ENCODE measurements around the gene ITPR2.

Gene ITPR2

DNA sequence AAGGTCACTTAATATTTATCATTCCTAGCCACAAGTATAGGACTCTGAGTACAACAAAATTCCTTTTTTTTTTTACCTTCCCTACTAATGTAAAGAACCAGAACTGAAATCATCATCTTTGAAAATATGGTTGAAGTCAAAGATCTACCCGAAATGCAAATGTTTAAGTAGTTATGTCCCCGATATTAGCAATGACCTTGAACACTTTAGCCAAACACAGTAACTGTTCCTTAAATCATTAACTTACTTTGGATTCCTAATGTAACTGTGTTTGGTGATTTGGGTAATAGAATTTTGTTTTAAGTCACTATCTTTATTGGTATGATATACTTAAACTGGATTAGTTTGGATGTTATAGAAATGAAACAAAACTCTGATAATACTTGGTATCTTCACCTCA lies 14.4 kb downstream of the ITPR2 start:
- DNase-seq, result no peak

DNA sequence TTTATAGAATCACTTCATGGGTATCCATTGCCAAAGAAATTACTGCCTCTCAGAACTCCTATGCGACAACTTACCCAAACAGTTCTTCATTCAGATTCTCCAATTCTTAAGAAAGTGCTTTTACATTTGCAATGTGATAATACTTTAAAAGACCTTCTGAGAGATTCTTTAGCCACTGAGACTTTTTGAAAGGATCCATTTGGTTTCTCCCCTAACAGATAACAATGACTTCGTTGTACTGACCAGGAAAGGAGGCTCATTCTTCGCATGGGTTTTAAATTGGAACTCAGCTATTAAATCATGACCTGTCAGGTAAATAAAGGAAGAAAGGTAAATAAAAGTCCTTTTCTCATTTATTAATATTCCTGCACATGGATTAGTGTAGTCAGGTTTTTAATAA lies 14.8 kb downstream of the ITPR2 start:
- DNase-seq, result no peak

DNA sequence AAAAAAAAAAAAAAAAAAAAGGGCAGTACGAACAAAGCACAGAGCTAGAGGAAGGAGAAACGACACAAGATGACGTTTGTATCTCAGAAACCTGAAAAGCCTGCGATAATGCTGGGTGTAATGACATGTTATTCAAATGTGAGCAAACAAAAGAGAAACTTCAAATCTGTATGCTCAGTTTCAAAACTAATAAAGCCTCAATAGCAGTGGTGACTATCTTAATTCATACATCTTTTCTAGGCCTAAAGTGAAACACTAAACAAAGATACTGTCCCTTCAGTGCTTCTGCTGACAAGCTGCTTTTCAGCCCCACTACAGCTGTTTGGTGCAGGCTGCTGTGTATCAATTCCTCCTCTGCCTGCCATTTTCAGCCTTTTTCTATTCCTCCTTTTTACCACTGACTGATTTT lies 15.8 kb downstream of the ITPR2 start:
- DNase-seq, result no peak

DNA sequence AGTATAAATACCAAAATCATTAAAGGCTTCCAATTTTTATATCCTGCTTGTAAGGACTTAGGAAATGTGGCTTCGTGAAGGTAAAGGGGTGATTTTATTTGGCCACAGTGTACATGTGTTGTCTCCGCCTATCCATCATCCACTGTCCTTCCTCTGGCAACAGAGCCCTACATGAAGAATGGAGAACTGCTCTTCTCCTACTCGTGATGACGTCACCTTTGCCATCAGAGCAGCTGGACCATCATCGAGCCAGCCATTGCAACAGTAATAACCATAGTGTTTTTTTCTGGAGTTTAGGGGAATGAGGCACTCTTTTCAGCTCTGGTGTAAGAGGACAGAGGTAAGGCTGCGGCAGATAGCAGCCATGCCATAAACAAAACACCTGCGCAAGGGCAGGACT lies 19.2 kb downstream of the ITPR2 start:
- no peak for DNase-seq

DNA sequence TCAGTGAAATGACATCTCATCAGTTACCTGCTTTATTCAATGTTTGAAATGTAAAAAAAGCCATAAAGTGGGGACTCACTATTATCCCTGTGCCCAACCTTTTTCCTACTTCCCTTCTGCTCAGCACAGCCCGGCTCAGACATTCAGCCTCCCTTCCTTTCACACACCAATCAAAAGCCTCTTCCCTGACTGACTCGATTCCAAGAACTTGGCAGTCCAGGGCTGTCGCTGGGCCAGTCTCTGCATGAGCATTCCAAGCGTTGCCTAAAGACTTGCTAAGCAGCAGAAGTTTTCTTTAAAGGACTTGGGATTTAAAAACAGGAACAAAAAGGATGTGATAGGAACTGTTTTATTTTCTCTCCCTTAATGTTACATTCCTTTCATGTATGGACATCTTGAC lies 22.7 kb downstream of the ITPR2 start:
- peak; percentile 77 for DNase-seq

DNA sequence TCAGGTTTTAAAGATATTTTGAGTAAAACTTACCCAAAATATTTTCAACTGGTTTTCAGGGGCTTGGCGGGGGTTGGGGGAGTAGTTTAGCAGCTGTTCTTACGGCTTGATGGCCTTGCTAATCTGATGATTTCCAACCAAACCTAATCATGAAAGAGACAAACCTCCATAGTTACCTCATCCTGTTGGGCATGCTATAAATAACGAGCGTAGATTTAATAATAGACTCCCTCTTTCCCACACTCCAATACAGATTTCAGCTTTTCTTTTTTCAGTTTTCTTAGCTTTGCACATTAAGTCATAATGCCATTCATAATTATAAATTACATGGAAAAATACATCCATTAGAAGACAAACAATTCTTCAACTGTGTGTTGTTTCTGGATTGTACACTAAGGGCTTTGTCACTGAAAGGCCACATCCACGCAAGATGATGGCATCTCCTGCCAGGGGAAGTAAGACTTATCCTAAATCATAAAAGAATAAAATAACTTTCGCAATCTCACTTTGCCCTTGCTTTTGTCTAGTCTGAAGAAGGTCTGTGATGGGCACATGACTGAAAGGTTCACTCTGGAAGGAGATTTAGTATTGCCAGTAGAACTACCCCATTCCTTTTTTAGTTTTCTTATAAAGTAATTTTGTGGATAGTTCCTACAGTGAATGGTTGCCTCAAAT lies 23.2 kb downstream of the ITPR2 start:
- no peak for DNase-seq

DNA sequence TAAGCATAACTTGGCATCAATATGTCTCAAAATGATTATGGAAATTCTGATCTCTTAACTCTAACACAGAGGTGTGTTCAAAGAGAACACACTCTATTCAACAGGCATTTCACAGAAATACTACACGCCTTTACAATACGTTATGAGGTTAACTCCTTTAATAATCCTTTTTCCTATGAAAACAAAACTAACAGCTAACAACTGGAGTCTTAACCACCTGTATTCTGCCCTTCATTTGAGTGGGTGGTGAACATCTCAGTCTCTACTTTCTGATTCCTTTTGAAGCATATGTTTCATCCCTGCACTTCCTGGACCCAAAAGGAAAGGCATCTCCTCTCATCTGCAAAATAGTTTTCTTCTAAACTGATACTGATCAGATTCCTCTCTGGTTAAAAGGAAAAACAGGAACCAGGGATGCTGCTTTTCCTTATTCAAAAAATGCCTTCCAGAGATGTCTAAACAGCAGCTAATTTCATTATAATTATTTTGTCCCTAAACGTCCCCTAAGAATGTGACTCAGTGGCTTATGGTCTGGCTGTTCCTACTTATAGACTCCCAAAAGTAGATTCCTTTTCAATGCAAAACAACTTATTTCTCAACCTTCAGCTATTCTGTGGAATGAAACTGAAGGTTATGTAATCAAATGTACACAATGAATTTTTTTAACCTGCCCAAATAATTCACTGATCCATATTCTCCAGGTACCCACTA lies 24.1 kb downstream of the ITPR2 start:
- no peak for DNase-seq

DNA sequence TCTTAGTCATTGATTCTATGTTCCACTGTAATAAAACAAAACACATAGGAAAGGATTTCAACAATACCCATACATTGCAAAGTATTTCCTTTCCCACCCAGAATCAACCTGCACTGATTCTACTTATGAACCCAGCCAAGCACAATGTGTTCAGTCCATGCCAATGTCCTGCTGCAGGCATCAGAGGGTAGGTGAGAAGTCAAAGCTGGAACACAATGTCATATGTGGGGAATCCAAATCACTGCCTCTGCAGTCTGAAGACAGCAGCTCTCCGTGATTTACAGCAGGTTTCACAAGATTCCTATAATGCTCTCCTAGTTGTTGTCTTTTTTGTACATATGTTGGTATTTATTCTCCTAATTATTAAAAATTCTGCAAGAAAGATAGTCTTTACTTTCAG lies 25.7 kb downstream of the ITPR2 start:
- DNase-seq, result no peak

DNA sequence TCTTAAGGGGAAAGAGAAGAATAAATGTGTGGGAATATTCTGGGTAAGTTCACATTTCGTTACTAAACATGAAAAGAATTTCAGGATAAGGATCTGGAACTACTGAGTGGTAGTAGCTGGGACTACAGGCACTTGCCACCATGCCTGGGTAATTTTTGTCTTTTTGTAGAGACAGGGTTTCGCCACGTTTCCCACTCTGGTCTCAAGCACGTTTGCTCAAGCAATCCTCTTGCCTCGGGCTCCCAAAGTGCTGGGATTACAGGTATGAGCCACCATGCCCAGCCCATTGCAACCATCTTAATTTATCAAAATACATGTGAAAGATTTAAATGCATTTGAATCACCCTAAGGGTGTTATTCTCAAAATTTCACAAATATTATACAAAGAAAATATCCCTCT lies 26.4 kb downstream of the ITPR2 start:
- no peak for DNase-seq

DNA sequence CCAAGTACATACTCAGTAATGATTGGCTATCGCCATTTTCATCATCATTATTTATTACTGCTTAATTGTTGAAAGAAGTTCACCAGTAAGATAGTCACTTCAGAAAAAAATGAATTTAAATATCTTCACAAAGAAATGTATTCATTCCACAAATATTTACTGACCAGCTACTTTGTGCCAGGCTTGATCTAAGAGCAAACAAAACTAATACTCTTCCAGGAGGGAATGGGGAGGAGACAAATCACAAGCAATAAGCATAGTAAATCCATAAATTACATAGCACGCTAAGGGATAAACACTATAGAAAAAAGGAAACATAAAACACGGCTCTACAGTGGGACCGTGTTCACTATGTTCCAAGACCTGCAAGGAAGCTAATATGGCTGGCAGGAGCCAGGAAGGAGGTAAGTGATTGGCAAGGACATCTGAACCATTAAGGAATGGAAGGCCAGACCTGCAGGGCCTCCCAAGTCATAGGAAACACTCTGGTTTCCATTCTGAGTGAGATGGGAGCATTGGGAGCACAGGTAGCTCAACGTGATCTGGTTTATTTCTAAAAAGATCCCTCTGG lies 27.5 kb downstream of the ITPR2 start:
- DNase-seq, result no peak

DNA sequence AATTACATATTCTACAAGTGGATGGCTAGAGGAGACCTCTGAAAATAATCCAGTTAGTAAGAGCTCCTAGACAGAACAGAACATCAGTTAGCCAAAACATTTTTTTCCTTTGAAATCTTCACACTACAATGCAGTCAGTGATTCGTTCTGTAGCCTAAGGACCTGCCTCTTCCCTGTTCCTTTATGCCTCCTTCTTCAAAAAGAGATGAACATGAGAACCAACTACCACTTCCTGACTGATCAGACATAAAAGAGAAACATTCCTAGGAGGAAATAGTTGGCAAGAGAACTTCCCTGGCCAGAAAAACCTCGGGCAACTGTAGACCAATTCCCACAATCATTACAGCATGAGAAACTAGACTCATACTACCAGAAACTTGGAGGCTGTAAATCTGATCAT lies 29.4 kb downstream of the ITPR2 start:
- DNase-seq, result no peak

DNA sequence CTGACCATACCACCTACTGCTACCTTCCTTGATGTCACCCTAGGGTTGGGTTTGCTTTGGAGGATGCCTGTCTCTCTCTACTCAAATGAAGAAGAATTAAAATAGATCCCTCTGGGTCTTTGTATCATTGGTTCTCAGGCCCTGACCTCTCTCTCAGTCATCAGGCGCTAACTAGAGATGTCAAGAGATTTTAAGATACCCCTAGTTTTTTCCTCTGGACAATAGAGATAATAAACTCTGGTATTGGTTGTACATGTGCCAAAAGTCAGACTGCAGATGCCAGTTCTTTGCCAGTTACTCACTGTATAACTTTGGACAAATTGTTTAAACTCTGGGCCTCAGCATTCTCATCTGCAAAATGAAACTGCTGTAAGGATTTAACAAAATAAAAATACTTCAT lies 31.5 kb downstream of the ITPR2 start:
- DNase-seq, result no peak

DNA sequence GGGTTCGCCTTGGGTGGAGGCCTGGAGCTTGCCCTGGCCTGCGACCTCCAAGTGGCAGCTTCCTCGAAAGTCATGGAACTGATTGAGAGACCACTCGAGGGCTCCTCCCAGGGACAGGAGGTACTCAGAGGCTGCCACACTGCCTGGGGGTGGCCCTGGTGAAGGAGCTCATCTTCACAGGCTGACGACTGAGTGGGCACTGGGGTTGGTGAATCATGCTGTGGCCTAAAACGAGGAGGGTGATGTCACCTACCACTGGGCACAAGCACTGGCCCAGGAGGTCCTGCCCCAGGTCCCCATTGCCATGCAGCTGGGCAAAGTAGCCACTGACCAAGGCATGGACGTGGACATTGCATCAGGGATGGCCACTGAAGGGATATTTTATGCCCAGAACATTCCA lies 32.1 kb downstream of the ITPR2 start:
- no peak for DNase-seq

DNA sequence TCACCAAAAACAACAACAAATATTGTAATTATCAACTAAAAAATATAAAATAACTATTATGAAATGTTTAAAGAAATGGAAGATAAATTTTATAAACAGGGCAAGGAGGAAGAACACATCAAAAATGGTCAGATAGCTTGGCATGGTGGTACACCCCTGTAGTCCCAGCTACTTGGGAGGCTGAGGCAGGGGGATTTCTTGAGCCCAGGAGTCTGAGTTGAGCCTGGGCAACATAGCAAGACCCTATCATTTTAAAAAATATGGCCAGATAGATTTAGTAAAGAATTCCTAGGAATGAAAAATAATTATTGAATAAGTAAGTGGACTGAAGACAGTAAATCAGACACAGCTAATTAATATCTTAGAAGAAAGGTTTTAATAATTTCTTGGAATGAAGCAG lies 32.6 kb downstream of the ITPR2 start:
- DNase-seq, result no peak

DNA sequence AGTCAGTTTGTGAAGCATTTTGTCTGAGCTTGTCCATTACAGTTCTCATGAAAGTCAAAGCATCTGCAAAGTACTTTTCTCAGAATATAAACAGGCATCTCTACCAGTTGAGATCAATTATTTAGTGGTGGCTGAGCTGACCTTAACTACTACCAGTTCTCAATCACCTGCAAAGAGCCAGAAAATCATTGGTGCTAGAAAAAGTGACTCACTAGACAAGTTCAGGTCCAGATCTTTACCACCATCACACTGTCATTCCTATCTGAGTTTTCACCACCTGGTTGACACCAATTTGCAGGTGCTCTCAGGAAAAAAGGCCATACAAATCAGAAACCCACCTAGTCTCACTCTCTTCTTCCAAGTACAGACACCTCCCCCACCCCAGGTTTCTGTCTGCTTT lies 33.3 kb downstream of the ITPR2 start:
- no peak for DNase-seq

DNA sequence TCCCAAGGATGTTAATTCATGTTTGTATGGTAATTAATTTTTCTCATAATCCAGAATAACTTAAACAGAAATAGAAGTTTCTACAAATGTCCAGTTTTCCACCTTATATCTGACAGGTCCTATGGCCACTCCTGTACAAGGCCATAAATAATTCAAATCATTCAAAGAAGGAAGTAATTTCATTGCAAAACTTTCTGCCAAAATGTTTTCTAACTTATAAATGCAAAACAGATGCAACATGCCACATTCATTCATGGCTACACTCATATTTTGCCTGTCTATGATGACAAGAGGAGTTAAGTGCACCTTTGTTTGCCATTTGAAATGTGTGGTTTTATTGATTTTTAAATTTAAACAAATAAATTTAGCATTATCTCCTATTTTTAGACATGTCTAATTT lies 34.4 kb downstream of the ITPR2 start:
- no peak for DNase-seq

DNA sequence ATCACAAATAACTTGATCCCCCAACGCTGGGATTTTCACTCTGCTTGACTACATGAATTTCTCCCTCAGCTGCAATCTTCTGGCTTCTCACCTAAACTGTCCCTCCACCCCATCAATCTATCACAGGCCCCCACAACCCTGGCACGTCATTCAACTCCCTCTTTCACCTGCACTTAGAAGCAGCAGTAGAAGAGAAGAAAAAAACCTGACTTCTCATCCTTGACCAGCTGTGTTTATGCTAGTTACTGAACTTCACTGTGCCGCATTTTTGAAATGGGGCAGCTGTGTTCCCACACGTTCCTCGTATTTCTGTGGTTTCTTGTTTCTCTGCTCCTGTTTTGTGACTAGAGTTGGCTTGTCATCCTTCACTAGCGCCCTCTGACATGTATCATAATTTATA lies 35.0 kb downstream of the ITPR2 start:
- DNase-seq, result no peak

DNA sequence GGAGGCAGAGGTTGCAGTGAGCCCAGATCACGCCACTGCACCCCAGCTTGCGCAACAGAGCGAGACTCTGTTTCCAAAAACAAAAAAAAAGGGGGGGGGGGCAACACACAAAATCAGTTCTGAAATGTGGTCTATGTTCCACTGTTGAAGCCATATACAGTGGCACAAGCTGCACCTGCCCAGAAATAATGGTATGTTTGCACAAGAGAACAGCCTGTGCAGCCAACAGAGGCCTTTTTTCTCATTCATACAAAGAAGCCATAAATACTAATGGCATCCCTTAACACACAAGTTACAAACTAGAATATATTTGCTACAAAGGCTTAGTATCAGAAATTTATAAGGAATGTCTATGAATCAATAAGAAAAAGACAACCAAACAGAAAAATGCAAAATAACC lies 37.1 kb downstream of the ITPR2 start:
- DNase-seq, result no peak

DNA sequence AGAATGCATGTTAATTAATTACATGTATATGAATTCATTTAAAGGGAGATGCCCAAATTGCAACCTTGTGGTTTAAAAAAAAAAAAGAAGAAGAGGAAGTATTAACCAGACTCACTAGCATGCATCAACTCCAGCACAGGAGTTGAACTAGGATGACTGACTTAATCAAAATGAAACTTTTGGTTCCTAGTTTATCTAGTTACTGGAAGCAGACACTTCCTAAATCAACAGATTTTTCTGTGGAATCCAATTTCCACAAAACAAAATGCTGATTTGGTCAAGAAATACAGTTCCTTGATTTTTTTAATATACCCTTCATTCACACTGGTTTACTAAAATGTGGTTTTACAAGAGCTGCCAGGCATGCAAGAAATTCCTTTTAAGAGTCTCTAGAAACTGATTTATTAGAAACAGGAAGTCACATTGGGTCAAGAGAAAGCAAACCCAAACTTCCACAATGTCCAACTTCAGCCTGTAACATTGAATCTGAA lies 41.6 kb downstream of the ITPR2 start:
- DNase-seq, result no peak

DNA sequence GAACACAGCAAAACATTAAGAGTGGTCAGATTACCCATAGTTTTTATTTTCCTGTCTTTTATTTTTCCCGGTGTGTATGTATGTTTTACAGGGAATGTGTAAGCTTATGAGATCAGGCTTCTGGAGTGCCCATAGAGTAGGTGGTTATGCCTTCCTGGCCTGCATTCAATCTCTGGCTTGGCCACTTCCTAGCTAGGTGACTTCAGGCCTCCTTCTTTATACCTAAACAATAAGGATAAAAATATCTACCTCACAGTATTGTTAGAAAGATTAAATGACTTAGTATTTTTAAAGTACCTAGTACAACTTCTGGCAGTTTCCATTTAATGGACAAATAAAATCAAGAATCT lies 42.4 kb downstream of the ITPR2 start:
- DNase-seq, result no peak

DNA sequence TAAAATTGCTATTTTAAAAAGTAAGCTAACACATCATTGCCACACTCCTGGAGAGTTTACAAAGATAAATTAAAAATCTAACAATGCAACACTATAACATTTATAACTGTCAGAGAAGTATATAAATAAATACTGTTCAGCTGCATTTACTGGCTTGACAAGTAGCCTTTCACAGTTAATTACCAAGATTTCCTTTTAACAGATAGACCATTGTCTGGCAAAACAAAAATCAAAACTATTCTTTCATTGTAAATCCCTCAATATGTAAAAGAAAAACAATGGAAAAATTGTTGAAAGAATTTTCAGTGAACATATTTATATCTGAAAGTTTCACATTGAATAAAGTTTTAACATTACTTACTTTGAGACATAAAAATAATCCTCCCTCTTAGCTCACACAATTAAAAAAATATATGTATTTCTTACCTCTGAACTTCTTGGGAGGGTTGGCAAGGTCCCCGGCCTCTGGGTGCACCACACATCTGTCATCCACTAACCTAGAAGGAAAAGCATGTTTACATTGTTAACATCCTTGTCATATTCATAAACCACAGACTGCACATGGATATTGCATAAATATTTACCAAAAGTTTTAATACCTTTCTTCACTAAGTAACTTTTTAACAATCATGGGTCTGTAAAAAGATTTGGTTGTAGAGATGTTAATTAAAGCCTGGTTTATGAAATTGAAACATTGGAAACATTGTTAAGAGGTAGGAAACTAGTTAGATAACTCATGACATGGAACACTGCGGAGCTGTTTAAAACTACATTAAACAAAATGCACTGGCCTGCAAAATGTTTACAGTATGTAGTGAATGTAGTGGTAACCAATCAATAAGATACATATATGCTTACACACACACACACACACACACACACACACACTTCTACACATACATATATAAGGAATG lies 43.0 kb downstream of the ITPR2 start:
- no peak for DNase-seq

DNA sequence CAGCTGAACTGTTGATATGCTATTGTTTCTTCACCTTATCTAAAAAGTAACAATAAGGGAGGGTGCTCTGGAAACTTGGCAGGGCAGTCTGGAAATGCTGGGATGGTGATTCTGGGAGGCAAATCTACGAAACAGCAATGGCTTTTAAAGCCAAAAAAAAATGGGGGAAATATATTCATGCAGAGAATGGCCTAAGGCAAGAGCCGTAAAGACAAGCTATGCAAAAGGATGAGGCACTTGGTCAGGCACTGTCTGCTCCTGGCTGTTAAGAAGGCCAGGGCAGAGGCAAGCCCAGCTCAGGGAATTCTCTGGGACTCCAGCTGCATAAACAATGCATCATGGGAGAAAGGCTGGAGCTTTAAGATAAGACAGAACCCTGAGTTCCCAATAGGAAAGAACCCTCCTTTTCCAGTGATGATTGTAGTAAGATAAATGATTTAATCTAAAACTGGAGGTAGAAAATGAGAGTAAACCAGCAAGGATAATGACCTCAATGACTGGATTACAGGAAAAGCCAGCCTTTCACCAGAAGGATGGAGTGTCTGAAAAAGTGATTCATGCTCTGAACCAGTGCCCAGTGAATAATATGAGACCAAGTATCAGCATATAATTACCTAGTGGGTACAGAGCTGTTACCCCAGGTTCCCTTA lies 46.0 kb downstream of the ITPR2 start:
- no peak for DNase-seq

DNA sequence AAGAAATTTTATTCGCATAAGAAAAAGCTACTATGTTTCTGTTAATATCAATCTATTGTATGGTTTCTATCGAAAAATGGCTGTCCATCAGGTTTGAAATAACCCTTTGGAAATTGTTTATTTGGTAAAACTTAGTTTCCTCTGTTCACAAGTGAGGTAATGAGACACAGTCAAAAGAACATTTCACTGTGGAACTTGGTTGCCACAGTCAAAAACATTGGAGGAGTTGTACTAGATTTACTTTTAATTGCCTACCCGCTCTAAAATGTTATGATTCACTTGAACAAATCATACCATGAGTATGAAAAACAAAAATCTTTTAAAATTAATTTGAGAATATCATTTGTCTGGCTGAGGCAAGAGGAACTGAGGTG lies 46.5 kb downstream of the ITPR2 start:
- DNase-seq, result no peak

Data from left hindlimb (tissue), 1 donor.